ENCODE data around the gene CRYGS. TPM values are rescaled to one million over a fixed set of nuclear protein-coding genes. Genes with fewer than 3 reads are reported as not detected.

Gene CRYGS
- total and polyA plus RNA-seq, 10 donors: 4.2 to 24.8 (median 6.8) TPM

GRCh38 chr3:186520431-186520830, 23.7 kb downstream of the CRYGS start:
- intact Hi-C loops (cut with DNase I; ENCODE audit: low total_unique reads): no loop called here
- peaks cover 0 to 3% (median 0%) of the 10 kb centered on the region in 7 donors for H3K27me3 ChIP-seq (replicated peaks in 1 of 7)
- H3K36me3 ChIP-seq: no peaks in the 10 kb centered on the region
- H3K4me3 ChIP-seq: no peak overlapping the region
- H3K4me1 ChIP-seq: peaks cover 3 to 47% (median 31%) of the 10 kb centered on the region in 6 donors
- H3K9me3 ChIP-seq: peaks cover 0 to 8% (median 0%) of the 10 kb centered on the region in 8 donors
- 58 to 73% (median 66%) methylated on average over 5 of the region's 5 CpGs for WGBS, 5 donors
- no peak for DNase-seq
- H3K27ac ChIP-seq: peak overlapping the region in 1 of 8 donors; percentile 64
- TF ChIP-seq POLR2AphosphoS5 (IDR thresholded peaks at IDR 0.05): no peak
- no peak for TF ChIP-seq CTCF (IDR thresholded peaks at IDR 0.05 in 8 of 11, conservative IDR thresholded peaks at IDR 0.05 in 3 of 11)
- TF ChIP-seq POLR2A (IDR thresholded peaks at IDR 0.05): no peak

GRCh38 chr3:186519021-186519658, 25.0 kb downstream of the CRYGS start:
- DNase-seq: peak; percentile 85
- Histone ChIP-seq H3K36me3 (no peaks in the 10 kb centered on the region), H3K9me3 (peaks cover 0 to 8% (median 0%) of the 10 kb centered on the region in 8 donors), H3K27ac (peak overlapping the region in 5 of 8 donors; percentile 27 to 83 (median 56)), H3K4me1 (peaks cover 3 to 55% (median 38%) of the 10 kb centered on the region in 6 donors), H3K27me3 (replicated peaks in 1 of 7) (no peaks in the 10 kb centered on the region), H3K4me3 (no peak overlapping the region)
- TF ChIP-seq POLR2A (IDR thresholded peaks at IDR 0.05) (no peak), CTCF (IDR thresholded peaks at IDR 0.05 in 8 of 11, conservative IDR thresholded peaks at IDR 0.05 in 3 of 11) (no peak), POLR2AphosphoS5 (IDR thresholded peaks at IDR 0.05) (peak in 2 of 3 donors; percentile 69 to 71)
- WGBS, 5 donors: 8 to 30% (median 19%) methylated on average over 6 of the region's 6 CpGs
- intact Hi-C loops (cut with DNase I; ENCODE audit: low total_unique reads): no loop called here

GRCh38 chr3:186517218-186517617, 27.0 kb downstream of the CRYGS start:
- intact Hi-C loops (cut with DNase I; ENCODE audit: low total_unique reads): no loop called here
- no peak for TF ChIP-seq CTCF (IDR thresholded peaks at IDR 0.05 in 8 of 11, conservative IDR thresholded peaks at IDR 0.05 in 3 of 11)
- no peak for DNase-seq
- 77 to 93% (median 87%) methylated on average over 4 of the region's 4 CpGs for WGBS, 5 donors
- Histone ChIP-seq H3K27me3 (replicated peaks in 1 of 7) (peaks cover 0 to 4% (median 0%) of the 10 kb centered on the region in 7 donors), H3K36me3 (no peaks in the 10 kb centered on the region), H3K4me1 (peaks cover 3 to 55% (median 38%) of the 10 kb centered on the region in 6 donors), H3K4me3 (no peak overlapping the region), H3K27ac (no peak overlapping the region), H3K9me3 (peaks cover 0 to 8% (median 0%) of the 10 kb centered on the region in 8 donors)

GRCh38 chr3:186516646-186517045, 27.5 kb downstream of the CRYGS start:
- no peaks in the 10 kb centered on the region for H3K36me3 ChIP-seq
- H3K27me3 ChIP-seq (replicated peaks in 1 of 7): peaks cover 0 to 4% (median 0%) of the 10 kb centered on the region in 7 donors
- peaks cover 3 to 51% (median 35%) of the 10 kb centered on the region in 6 donors for H3K4me1 ChIP-seq
- H3K4me3 ChIP-seq: no peak overlapping the region
- no peak overlapping the region for H3K27ac ChIP-seq
- WGBS, 5 donors: 90 to 100% (median 95%) methylated on average over 2 of the region's 2 CpGs
- TF ChIP-seq POLR2AphosphoS5 (IDR thresholded peaks at IDR 0.05) (no peak), POLR2A (IDR thresholded peaks at IDR 0.05) (no peak), CTCF (IDR thresholded peaks at IDR 0.05 in 8 of 11, conservative IDR thresholded peaks at IDR 0.05 in 3 of 11) (no peak)
- no peak for DNase-seq
- peaks cover 0 to 8% (median 0%) of the 10 kb centered on the region in 8 donors for H3K9me3 ChIP-seq
- intact Hi-C loops (cut with DNase I; ENCODE audit: low total_unique reads): no loop called here

All from spleen (tissue), 11 donors.